Measurements from ENCODE around the gene CHIT1. TPM values are rescaled to one million over a fixed set of nuclear protein-coding genes. Genes with fewer than 3 reads are reported as not detected.
A peak's percentile ranks its signal among the peaks of the same experiment; 100 is the strongest.

The CHIT1 gene
- total and polyA plus RNA-seq, 4 donors: 0.89 to 4.9 (median 2.0) TPM

DNA sequence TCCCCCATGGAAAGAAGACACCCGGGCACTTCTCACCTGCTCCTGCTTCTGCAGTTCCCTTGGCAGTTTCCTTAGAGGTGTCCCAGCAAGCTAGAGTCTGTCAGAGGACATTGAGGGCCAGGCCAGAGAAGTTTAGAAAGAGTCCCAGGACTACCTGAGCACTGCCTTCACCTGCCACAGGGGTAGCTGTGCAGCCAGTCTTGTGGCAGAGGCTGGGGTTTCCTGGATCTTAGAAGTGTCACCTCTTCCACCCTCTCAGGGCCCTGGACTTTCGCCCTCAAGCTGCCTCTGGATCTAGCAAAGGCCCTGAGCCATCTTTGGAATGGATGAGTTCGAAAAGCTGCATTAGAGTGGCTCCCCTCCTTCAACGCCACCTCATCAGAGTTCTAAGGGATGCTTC lies 41.0 kb upstream of the CHIT1 start:
- no peaks in the 10 kb centered on the region for H3K27me3 ChIP-seq (ENCODE audit: control insufficient read depth in 3 of 3, insufficient read depth in 3 of 3, low read length in 2 of 3)
- H3K27ac ChIP-seq (ENCODE audit: low read depth in 1 of 2, low read length in 1 of 2): peak overlapping the region in 1 of 2 donors; percentile 0
- no peak overlapping the region for H3K4me3 ChIP-seq
- DNase-seq (no peak), ATAC-seq (ENCODE audit: insufficient read depth, low FRiP score) (no peak)
- no peak overlapping the region for H3K9ac ChIP-seq (ENCODE audit: insufficient read depth in 1 of 2, low read length in 2 of 2)
- TF ChIP-seq, protein P1, sequence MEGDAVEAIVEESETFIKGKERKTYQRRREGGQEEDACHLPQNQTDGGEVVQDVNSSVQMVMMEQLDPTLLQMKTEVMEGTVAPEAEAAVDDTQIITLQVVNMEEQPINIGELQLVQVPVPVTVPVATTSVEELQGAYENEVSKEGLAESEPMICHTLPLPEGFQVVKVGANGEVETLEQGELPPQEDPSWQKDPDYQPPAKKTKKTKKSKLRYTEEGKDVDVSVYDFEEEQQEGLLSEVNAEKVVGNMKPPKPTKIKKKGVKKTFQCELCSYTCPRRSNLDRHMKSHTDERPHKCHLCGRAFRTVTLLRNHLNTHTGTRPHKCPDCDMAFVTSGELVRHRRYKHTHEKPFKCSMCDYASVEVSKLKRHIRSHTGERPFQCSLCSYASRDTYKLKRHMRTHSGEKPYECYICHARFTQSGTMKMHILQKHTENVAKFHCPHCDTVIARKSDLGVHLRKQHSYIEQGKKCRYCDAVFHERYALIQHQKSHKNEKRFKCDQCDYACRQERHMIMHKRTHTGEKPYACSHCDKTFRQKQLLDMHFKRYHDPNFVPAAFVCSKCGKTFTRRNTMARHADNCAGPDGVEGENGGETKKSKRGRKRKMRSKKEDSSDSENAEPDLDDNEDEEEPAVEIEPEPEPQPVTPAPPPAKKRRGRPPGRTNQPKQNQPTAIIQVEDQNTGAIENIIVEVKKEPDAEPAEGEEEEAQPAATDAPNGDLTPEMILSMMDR (IDR thresholded peaks at IDR 0.05; ENCODE audit: control extremely low read depth, extremely low read depth): no peak
- no peaks in the 10 kb centered on the region for H3K36me3 ChIP-seq (ENCODE audit: control insufficient read depth in 4 of 4, insufficient read depth in 4 of 4, low read length in 4 of 4)
- no peaks in the 10 kb centered on the region for H3K9me3 ChIP-seq (ENCODE audit: control insufficient read depth in 4 of 4, insufficient read depth in 3 of 4, low read length in 3 of 4)
- WGBS, 2 donors: 78 to 85% methylated on average over 4 of the region's 4 CpGs
- H3K4me1 ChIP-seq (ENCODE audit: control insufficient read depth in 5 of 5, insufficient read depth in 5 of 5, low read length in 5 of 5): peaks cover 0 to 29% (median 8%) of the 10 kb centered on the region in 5 donors

DNA sequence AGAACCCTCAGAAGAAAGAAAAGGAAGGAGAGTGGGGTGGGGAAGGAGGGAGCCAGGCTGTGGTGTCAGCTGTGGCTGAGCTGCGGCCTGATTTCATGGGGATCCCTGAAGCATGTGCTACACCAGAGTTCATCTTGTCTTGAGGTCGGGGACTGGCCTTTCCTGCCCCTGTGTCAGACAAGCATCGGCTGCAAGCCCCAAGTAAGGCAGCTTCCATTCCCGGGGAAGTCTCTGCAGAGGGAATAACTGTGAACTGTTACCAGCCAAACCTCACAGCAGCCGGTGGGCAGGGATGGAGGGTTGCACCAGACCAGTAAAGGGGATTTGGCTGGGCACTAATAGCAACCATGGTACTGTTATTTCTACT lies 40.2 kb upstream of the CHIT1 start:
- Histone ChIP-seq H3K36me3 (ENCODE audit: control insufficient read depth in 4 of 4, insufficient read depth in 4 of 4, low read length in 4 of 4) (no peaks in the 10 kb centered on the region), H3K9me3 (ENCODE audit: control insufficient read depth in 4 of 4, insufficient read depth in 3 of 4, low read length in 3 of 4) (no peaks in the 10 kb centered on the region), H3K4me3 (no peak overlapping the region), H3K9ac (ENCODE audit: insufficient read depth in 1 of 2, low read length in 2 of 2) (no peak overlapping the region), H3K27me3 (ENCODE audit: control insufficient read depth in 3 of 3, insufficient read depth in 3 of 3, low read length in 2 of 3) (no peaks in the 10 kb centered on the region), H3K27ac (ENCODE audit: low read depth in 1 of 2, low read length in 1 of 2) (no peak overlapping the region), H3K4me1 (ENCODE audit: control insufficient read depth in 5 of 5, insufficient read depth in 5 of 5, low read length in 5 of 5) (peaks cover 0 to 29% (median 8%) of the 10 kb centered on the region in 5 donors)
- ATAC-seq (ENCODE audit: insufficient read depth, low FRiP score) (no peak), DNase-seq (no peak)
- TF ChIP-seq, protein P1 (IDR thresholded peaks at IDR 0.05; ENCODE audit: control extremely low read depth, extremely low read depth): no peak
- WGBS, 2 donors: 60 to 74% methylated on average over 5 of the region's 5 CpGs

DNA sequence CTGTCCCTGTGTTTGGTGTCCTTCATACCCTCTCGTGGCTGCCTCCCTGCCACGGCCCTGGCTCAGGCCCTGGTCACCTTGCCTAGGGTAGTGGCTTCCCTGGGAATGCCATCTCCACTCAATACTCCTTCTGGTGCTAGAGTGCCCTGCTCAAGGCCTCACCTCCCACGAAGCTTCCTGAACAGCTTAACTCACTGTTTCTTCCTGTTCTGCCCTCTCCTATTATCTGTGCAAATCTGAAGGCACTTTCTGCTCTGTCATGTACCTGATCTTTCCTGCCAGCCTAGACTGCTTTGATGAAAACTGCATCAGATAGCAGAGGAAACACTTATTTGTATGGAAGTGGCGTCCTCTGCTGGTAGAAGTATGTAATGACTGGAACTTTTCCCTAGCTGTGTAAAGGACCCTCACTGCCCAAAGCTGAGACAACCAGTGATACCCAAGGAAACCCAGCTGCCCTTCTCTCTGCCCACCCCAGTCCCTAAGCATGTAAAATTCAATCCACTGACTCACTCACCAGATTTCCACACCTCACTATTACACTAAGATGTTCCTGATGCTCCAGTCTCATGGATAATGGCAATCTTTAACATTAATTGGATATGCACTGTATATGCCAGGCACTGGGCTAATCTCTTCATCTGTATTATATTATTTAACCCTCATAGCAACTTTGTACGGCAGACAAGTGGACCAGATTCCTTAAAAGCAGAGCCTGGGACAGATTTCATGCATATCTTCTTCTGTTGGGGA lies 39.6 kb upstream of the CHIT1 start:
- ATAC-seq (ENCODE audit: insufficient read depth, low FRiP score): peak; percentile 8

More for the DNA sequence above, 39.6 kb upstream of the CHIT1 start:
- Histone ChIP-seq H3K36me3 (ENCODE audit: control insufficient read depth in 4 of 4, insufficient read depth in 4 of 4, low read length in 4 of 4) (no peaks in the 10 kb centered on the region), H3K27me3 (ENCODE audit: control insufficient read depth in 3 of 3, insufficient read depth in 3 of 3, low read length in 2 of 3) (no peaks in the 10 kb centered on the region), H3K9ac (ENCODE audit: insufficient read depth in 1 of 2, low read length in 2 of 2) (no peak overlapping the region), H3K4me1 (ENCODE audit: control insufficient read depth in 5 of 5, insufficient read depth in 5 of 5, low read length in 5 of 5) (peaks cover 0 to 29% (median 8%) of the 10 kb centered on the region in 5 donors), H3K4me3 (no peak overlapping the region), H3K27ac (ENCODE audit: low read depth in 1 of 2, low read length in 1 of 2) (no peak overlapping the region), H3K9me3 (ENCODE audit: control insufficient read depth in 4 of 4, insufficient read depth in 3 of 4, low read length in 3 of 4) (no peaks in the 10 kb centered on the region)
- TF ChIP-seq, protein P1 (IDR thresholded peaks at IDR 0.05; ENCODE audit: control extremely low read depth, extremely low read depth): peak; percentile 85
- WGBS, 2 donors: 17 to 19% methylated on average over 5 of the region's 5 CpGs
- DNase-seq: peak; percentile 50 to 81 (median 79)
